ENCODE data around the gene TRAPPC4.
A peak's percentile ranks its signal among the peaks of the same experiment; 100 is the strongest.
"Not testable (repeated sequence)": the region's sequence is repeated elsewhere in the genome, so short reads cannot be mapped to it uniquely, and the experiment has no call there.

Gene TRAPPC4

DNA sequence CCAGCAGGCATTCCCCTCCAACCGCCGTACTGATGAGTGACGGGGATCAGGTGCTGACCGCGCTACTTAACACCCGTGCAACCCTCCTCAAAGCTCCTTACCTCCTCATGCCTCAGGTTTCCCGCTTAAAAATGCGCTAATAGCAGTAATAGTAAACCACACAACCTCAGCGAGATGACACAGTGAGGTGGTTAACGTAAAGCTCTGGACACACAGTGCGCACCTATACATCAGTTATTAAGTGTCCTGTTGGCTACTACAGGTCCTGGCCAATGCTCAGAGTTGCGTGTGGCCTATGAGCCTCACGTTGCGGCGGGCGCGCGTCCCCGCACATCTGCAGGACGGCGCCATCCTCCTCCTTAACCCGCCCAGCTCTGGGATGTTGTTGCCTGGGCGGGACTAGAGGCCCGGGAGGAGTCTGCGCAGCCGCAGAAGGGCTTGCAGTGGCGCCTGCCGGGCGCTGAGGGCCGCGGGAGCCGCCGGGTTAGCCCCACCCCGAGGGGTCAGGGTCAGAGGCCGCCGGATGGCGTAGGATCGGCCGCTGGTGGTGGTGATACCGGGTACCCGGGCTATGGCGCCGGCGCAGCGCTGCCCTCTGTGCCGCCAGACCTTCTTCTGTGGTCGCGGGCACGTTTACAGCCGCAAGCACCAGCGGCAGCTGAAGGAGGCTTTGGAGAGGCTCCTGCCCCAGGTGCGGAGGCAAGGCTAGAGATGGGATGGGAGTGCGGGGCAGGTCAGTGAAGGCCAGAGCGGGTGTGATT lies 20.8 kb upstream of the TRAPPC4 start, which contains the start of gene CENATAC:
TSS of gene CENATAC (plus strand) at position 512 of the 761 bp plus-strand sequence. CDS start at position 572, 60 bp downstream.
- Mint-ChIP-seq H3K4me3 (peak within 1 kb of the TSS; percentile 85), H3K9me3 (no peaks in the 10 kb centered on the region), H3K36me3 (peaks cover 34% of the 10 kb centered on the region), H3K27ac (peak within 1 kb of the TSS; percentile 92), H3K4me1 (peaks cover 43% of the 10 kb centered on the region), H3K27me3 (no peaks in the 10 kb centered on the region)
- peak; percentile 98 for DNase-seq
- CTCF ChIA-PET = interaction anchor here (1.0 to 1.6 kb wide), 5 partner anchors 20 to 102 kb away, joined by 3 to 5 read pairs (median 4); partner anchors contain the start of genes RPS25, SLC37A4 and TRAPPC4

DNA sequence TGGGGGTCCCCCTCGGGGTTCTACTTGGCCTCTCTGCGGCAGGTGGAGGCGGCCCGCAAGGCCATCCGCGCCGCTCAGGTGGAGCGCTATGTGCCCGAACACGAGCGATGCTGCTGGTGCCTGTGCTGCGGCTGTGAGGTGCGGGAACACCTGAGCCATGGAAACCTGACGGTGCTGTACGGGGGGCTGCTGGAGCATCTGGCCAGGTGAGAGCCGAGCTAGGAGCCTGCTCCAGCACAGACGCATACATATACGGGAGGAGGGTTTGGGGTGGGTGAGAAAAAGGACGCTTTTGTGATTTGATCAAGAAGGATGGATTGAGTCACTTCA lies 20.2 kb upstream of the TRAPPC4 start:
- DNase-seq = no peak
- H3K9me3 Mint-ChIP-seq = no peaks in the 10 kb centered on the region
- CTCF ChIA-PET = interaction anchor here (1.0 to 1.6 kb wide), 2 partner anchors 20 to 68 kb away, joined by 3 to 4 read pairs; partner anchors contain the start of gene RPS25
- no peaks in the 10 kb centered on the region for H3K27me3 Mint-ChIP-seq
- peaks cover 35% of the 10 kb centered on the region for H3K36me3 Mint-ChIP-seq
- peak overlapping the region; percentile 85 for H3K4me3 Mint-ChIP-seq
- H3K27ac Mint-ChIP-seq = peak overlapping the region; percentile 92
- H3K4me1 Mint-ChIP-seq = peaks cover 43% of the 10 kb centered on the region

DNA sequence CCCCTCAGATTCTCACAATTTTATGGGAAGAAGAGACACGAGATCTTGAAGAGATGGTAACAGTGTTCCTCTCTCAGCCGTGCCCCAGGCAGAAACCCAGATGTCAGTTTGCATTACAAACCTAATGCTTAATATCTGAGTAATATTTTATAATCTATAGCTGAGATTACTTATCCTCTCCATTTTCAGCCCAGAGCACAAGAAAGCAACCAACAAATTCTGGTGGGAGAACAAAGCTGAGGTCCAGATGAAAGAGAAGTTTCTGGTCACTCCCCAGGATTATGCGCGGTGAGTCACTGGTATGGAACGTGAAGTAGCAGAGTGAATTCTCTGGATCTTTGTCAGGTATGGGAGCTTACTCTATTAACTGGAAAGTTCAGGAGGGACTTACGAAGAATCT lies 19.7 kb upstream of the TRAPPC4 start:
- CTCF ChIA-PET = no interaction called here
- peak overlapping the region; percentile 85 for H3K4me3 Mint-ChIP-seq
- peak overlapping the region; percentile 92 for H3K27ac Mint-ChIP-seq
- no peak for DNase-seq
- H3K4me1 Mint-ChIP-seq = peaks cover 41% of the 10 kb centered on the region
- H3K9me3 Mint-ChIP-seq = no peaks in the 10 kb centered on the region
- peaks cover 39% of the 10 kb centered on the region for H3K36me3 Mint-ChIP-seq
- H3K27me3 Mint-ChIP-seq = no peaks in the 10 kb centered on the region

DNA sequence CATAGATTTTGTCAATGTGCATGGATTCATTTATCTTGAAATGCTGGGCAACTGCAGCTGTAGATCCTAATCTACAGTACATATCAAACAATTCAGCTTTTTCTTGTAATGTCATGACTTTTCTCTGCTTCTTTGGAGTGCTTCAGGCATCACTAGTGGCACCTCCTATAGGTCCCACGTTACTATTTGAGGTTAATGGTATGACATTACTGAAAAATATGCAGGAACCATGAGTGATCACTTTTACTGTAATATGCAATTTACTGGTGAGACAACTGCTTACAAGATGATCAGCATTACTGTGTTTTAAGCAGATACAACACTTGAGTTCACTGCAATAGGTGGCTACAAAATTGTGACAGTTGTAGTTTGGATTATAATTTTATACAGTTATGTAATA lies 17.7 kb upstream of the TRAPPC4 start:
- DNase-seq = no peak
- Mint-ChIP-seq H3K27ac (no peak overlapping the region), H3K9me3 (no peaks in the 10 kb centered on the region), H3K4me1 (peaks cover 43% of the 10 kb centered on the region), H3K4me3 (no peak overlapping the region), H3K27me3 (no peaks in the 10 kb centered on the region), H3K36me3 (peaks cover 45% of the 10 kb centered on the region)
- CTCF ChIA-PET = no interaction called here

DNA sequence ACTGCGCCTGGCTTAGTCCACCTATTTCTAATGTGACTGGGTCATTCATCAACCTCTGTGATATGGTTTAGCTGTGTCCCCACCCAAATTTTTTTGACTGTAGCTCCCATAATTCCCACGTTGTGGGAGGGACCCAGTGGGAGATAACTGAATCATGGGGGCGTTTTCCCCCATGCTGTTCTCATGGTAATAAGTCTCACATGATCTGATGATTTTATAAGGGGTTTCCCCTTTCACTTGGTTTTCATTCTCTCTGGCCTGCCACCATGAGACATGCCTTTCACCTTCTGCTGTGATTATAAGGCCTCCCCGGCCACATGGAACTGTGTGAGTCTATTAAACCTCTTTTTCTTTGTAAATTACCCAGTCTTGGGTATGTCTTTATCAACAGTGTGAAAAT lies 11.9 kb upstream of the TRAPPC4 start:
- H3K4me1 Mint-ChIP-seq = peaks cover 3% of the 10 kb centered on the region
- H3K27me3 Mint-ChIP-seq = no peaks in the 10 kb centered on the region
- no peaks in the 10 kb centered on the region for H3K9me3 Mint-ChIP-seq
- H3K27ac Mint-ChIP-seq = no peak overlapping the region
- DNase-seq = no peak
- H3K36me3 Mint-ChIP-seq = peaks cover 45% of the 10 kb centered on the region
- H3K4me3 Mint-ChIP-seq = no peak overlapping the region
- CTCF ChIA-PET = no interaction called here

DNA sequence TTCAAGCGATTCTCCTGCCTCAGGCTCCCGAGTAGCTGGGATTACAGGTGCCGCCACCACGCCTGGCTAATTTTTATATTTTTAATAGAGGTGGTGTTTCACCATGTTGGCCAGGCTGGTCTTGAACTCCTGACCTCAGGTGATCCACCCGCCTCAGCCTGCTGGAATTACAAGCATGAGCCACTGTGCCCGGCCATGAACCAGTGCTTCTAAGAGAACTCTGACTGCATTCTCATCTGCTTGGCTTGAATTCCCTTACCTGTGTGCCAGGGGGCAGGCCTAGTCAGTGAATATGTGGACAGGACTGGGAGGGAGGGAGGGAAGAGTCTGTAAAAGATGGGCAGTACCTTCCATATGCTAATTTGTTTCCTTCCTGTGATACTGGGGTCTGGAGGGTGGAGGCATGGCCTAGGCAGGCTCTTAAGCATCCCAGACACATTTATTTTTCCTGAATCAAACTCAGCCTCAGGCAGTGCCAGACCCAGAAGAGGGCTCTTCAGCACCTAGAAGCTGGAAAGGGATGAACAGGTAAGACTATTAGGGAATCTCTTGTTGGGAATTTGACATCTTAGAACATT lies 7.0 kb upstream of the TRAPPC4 start:
- H3K9me3 Mint-ChIP-seq = no peaks in the 10 kb centered on the region
- peaks cover 32% of the 10 kb centered on the region for H3K4me1 Mint-ChIP-seq
- no peaks in the 10 kb centered on the region for H3K27me3 Mint-ChIP-seq
- CTCF ChIA-PET = no interaction called here
- no peak overlapping the region for H3K4me3 Mint-ChIP-seq
- H3K27ac Mint-ChIP-seq = peak overlapping the region; percentile 28
- no peak for DNase-seq
- H3K36me3 Mint-ChIP-seq = peaks cover 68% of the 10 kb centered on the region

DNA sequence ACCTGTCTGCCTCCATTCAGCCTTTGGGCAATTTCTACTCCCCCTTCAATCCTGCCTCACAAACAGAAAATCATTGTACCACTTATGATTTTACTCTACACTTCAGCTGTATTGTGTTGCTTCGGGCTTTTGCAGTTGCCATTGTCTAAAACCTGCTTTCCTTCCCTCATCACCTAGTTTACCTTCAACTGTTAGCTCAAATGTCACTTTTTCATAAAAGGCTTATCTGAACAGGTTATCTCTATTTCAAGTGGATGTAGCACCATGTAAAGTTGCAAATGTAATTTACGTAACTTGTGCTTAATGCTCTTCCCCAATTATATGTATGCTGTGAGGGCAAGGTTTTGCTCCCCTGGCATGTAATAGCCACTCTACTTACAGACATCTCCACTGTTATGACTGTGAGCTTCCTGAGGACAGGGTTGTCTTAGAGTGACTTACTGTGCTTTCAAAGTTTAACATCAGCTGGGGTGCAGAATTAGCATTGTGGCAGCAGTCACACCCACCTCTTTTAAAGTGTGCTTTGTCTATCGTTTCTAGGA lies 5.9 kb upstream of the TRAPPC4 start:
- peaks cover 40% of the 10 kb centered on the region for H3K4me1 Mint-ChIP-seq
- DNase-seq = no peak
- H3K4me3 Mint-ChIP-seq = no peak overlapping the region
- no peaks in the 10 kb centered on the region for H3K9me3 Mint-ChIP-seq
- no peak overlapping the region for H3K27ac Mint-ChIP-seq
- no peaks in the 10 kb centered on the region for H3K27me3 Mint-ChIP-seq
- CTCF ChIA-PET = no interaction called here
- H3K36me3 Mint-ChIP-seq = peaks cover 71% of the 10 kb centered on the region

DNA sequence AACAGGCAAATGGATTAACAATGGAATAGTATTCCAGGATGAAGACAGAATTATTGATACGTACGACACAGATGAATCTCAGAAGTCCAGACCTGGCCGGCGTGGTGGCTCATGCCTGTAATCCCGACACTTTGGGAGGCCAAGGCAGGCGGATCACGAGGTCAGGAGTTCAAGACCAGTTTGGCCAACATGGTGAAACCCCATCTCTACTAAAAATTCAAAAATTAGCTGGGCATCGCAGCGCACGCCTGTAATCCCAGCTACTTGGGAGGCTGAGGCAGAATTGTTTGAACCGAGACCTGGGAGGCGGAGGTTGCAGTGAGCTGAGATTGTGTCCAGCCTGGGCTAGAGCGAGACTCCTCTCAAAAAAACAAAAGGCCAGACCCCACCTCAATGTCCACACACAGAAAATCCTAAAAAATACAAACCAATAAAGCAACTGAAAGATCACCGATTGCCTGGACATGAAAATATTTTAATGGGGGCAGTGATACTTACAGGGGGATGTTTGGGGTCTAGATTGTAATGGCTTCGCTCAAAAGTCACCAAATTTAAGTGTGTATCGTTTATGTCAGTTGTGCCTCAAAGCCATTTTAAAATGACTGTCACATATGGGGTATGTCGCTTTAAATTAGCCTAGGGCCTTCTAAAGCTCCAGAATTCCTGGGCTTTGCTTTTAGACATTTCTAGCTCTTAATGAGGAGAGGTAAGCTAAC lies 4.2 kb upstream of the TRAPPC4 start:
- H3K9me3 Mint-ChIP-seq = no peaks in the 10 kb centered on the region
- H3K27me3 Mint-ChIP-seq = no peaks in the 10 kb centered on the region
- H3K36me3 Mint-ChIP-seq = peaks cover 72% of the 10 kb centered on the region
- H3K4me1 Mint-ChIP-seq = peaks cover 43% of the 10 kb centered on the region
- no peak overlapping the region for H3K4me3 Mint-ChIP-seq
- CTCF ChIA-PET = interaction anchor here (0.6 to 1.5 kb wide), 2 partner anchors 16 to 64 kb away, joined by 3 to 5 read pairs; partner anchors contain the start of gene SLC37A4
- no peak for DNase-seq
- H3K27ac Mint-ChIP-seq = peak overlapping the region; percentile 52

DNA sequence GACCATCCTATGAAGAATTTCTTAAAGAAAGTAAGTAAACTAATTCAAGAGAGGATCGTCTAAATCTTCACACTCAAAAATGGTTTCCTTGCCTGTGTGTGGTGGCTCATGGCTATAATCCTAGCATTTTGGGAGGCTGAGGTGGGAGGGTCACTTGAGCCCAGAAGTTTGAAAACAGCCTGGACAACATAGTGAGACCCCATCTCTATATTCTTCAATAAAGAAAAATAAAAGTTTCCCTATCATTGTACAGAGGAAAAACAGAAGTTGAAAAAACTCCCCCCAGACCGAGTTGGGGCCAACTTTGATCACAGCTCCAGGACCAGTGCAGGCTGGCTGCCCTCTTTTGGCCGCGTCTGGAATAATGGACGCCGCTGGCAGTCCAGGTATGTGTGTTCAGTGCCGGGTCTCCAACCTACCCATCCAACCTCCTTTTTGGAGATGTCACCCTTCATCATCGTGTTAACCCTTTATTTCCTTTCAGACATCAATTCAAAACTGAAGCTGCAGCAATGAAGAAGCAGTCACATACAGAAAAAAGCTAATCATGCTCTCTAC lies 3.4 kb upstream of the TRAPPC4 start:
- Mint-ChIP-seq H3K9me3 (no peaks in the 10 kb centered on the region), H3K4me1 (peaks cover 48% of the 10 kb centered on the region), H3K27ac (peak overlapping the region; percentile 5), H3K4me3 (no peak overlapping the region), H3K27me3 (no peaks in the 10 kb centered on the region), H3K36me3 (peaks cover 73% of the 10 kb centered on the region)
- no peak for DNase-seq
- CTCF ChIA-PET = interaction anchor here (1.0 to 1.5 kb wide), 3 partner anchors 15 to 58 kb away, joined by 3 to 5 read pairs (median 3); partner anchors contain the start of gene SLC37A4

DNA sequence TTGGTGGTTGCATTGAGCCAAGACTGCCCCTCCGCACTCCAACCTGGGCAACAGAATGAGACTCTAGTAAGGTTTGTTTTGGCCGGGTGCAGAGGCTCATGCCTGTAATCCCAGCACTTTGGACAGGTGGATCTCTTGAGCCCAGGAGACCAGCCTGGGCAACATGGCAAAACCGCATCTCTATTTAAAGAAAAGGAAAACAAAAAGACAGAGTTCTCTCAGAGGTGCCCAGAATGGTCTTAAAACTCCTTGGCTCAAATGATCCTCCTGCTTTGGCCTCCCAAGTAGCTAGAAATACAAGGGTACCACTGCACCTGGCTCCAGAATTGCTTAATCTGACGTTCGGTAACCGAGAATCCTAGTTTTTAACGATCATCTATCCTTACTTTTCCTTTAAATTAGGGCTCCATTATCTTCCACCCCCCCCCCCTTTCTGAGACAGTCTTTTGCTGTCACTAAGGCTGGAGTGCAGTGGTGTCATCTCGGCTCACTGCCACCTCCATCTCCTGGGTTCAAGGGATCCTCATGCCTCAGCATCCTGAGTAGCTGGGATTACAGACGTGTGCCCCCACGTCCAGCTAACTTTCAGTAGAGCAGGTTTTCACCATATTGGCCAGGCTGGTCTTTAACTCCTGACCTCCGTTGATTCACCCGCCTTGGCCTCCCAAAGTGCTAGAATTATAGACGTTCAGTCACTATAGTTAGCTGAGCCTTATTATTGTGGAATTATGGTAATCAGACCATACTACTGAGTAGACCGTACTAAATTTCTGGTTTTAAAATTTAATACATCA lies 2.2 kb upstream of the TRAPPC4 start:
- Mint-ChIP-seq H3K9me3 (no peaks in the 10 kb centered on the region), H3K4me1 (peaks cover 55% of the 10 kb centered on the region), H3K27me3 (no peaks in the 10 kb centered on the region), H3K36me3 (peaks cover 72% of the 10 kb centered on the region), H3K4me3 (peak overlapping the region; percentile 23), H3K27ac (peak overlapping the region; percentile 100)
- DNase-seq = no peak
- CTCF ChIA-PET = interaction anchor here (1.0 to 1.5 kb wide), 3 partner anchors 14 to 59 kb away, joined by 3 to 5 read pairs (median 3); partner anchors contain the start of gene SLC37A4

DNA sequence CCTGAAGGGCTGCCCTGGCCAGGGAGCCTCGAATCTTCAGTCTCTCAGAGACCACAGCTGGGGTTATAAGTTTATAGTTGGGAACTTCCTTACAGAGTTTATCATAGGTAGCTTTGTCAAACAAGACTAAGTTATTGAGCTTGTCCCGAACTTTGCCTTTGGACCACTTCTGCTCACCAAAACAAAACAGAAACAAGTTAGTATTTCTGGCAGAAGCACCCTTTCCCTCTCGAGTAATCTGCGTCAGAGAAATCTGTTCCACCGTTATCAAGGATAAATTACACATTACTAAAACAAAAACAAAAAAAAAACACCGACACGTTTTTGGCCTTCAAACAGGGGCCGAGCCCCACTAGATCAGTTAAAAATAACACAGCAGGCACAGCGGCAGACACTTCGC lies 1.2 kb upstream of the TRAPPC4 start:
- not testable (repeated sequence) for DNase-seq, H3K27me3 Mint-ChIP-seq, H3K9me3 Mint-ChIP-seq
- Mint-ChIP-seq H3K27ac (peak overlapping the region; percentile 100), H3K4me3 (peak overlapping the region; percentile 97), H3K4me1 (peaks cover 62% of the 10 kb centered on the region), H3K36me3 (peaks cover 76% of the 10 kb centered on the region)
- CTCF ChIA-PET = interaction anchor here (0.9 kb wide), 1 partner anchor 12 kb away, joined by 4 read pairs; no protein-coding TSS in a partner anchor

DNA sequence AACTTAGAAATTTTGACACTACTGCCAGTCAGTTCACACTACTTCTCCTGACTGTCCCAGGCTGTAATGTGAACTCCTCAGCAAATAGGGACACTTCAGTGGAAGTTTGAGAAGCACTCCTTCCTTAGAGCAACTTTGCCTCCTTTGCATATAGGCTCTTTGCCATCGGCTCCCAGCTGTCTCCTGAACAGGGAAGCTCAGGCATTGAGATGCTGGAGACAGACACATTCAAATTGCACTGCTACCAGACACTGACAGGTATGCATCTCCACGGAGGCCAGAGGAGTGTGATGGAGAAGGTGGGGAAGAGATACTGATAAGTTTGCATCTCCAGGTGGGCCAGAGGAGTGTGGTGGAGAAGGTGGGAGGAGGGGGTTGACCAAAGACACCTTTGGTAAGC lies 1.4 kb downstream of the TRAPPC4 start:
- H3K9me3 Mint-ChIP-seq = no peaks in the 10 kb centered on the region
- peak overlapping the region; percentile 100 for H3K27ac Mint-ChIP-seq
- CTCF ChIA-PET = interaction anchor here (0.6 to 2.0 kb wide), 4 partner anchors 8 to 111 kb away, joined by 3 to 5 read pairs (median 3); no protein-coding TSS in a partner anchor
- no peaks in the 10 kb centered on the region for H3K27me3 Mint-ChIP-seq
- H3K4me1 Mint-ChIP-seq = peaks cover 64% of the 10 kb centered on the region
- peaks cover 70% of the 10 kb centered on the region for H3K36me3 Mint-ChIP-seq
- DNase-seq = no peak
- peak overlapping the region; percentile 97 for H3K4me3 Mint-ChIP-seq

DNA sequence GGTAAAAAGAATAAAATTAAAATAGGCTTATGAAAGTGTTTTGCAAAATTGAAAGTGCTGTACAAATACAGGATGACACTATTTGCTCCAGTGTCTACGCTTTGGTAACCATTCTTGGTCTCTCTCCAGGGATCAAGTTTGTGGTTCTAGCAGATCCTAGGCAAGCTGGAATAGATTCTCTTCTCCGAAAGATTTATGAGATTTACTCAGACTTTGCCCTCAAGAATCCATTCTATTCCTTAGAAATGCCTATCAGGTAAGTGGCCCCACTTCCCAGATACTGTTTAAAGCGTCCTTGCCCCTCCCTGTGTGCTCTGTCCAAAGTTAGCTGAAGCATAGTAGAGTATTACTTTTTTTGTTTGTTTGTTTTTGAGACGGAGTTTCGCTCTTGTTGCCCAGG lies 3.1 kb downstream of the TRAPPC4 start:
- no peaks in the 10 kb centered on the region for H3K27me3 Mint-ChIP-seq
- H3K4me3 Mint-ChIP-seq = peak overlapping the region; percentile 18
- peaks cover 60% of the 10 kb centered on the region for H3K36me3 Mint-ChIP-seq
- peak overlapping the region; percentile 75 for H3K27ac Mint-ChIP-seq
- DNase-seq = no peak
- CTCF ChIA-PET = interaction anchor here (1.3 kb wide), 1 partner anchor 10 kb away, joined by 3 read pairs; no protein-coding TSS in a partner anchor
- peaks cover 51% of the 10 kb centered on the region for H3K4me1 Mint-ChIP-seq
- no peaks in the 10 kb centered on the region for H3K9me3 Mint-ChIP-seq

Measured in activated naive CD4-positive, alpha-beta T cell treated with anti-CD3 and anti-CD28 coated beads, Interleukin-2, amount 10 ng/mL, durations not matched to agents 7 days and 5 days (primary cell).